K562 (cell line): ENCODE data around the gene SYNGR4. TPM values are rescaled to one million over a fixed set of nuclear protein-coding genes. Genes with fewer than 3 reads are reported as not detected.

Experiments
- CAMTA2 ChIP-seq: fragments of 250-450 bp; sonication (Bioruptor Pico); conservative IDR thresholded peaks from 2 replicates; pipeline ENCODE4 v1.5.1; 2022
- CXXC5 ChIP-seq: fragments of 250-450 bp; sonication (Bioruptor Pico); IDR thresholded peaks from 2 replicates; pipeline ENCODE4 v1.8.0; 2022; ENCODE audit warnings: inconsistent platforms, mild to moderate bottlenecking, moderate library complexity
- FOXJ3 ChIP-seq: sonication (generic); formaldehyde crosslinking; IDR thresholded peaks from 2 replicates; pipeline ENCODE4 v1.4.0; 2020; ENCODE audit warnings: mild to moderate bottlenecking, missing genetic modification reagents
- KHSRP ChIP-seq: fragments of 450-650 bp; IDR thresholded peaks from 2 replicates; pipeline ENCODE4 v1.6.1; 2017
- KLF16 ChIP-seq: IDR thresholded peaks from 2 replicates; pipeline ENCODE4 v1.6.1; 2016; ENCODE audit warnings: antibody characterized with exemption
- MEF2D ChIP-seq: conservative IDR thresholded peaks from 2 replicates; pipeline ENCODE4 v1.6.1; 2016; ENCODE audit warnings: low read depth, missing genetic modification characterization, missing compliant biosample characterization
- MXD1 ChIP-seq: fragments of 250-450 bp; sonication (Bioruptor Pico); IDR thresholded peaks from 2 replicates; pipeline ENCODE4 v1.8.0; 2021; ENCODE audit warnings: borderline replicate concordance, mild to moderate bottlenecking, moderate library complexity; ENCODE audit not compliant: poor library complexity, severe bottlenecking
- NELFE ChIP-seq: IDR thresholded peaks from 2 replicates; pipeline ENCODE4 v1.6.1; 2011; ENCODE audit warnings: mild to moderate bottlenecking; ENCODE audit not compliant: insufficient read depth, insufficient read length
- NR3C1 ChIP-seq: sonication (generic); formaldehyde crosslinking; IDR thresholded peaks from 2 replicates; pipeline ENCODE4 v1.8.1; 2022; ENCODE audit warnings: missing genetic modification reagents
- OTX1 ChIP-seq: fragments of 450-650 bp; formaldehyde crosslinking; IDR thresholded peaks from 2 replicates; pipeline ENCODE4 v1.4.0; 2022; ENCODE audit warnings: mild to moderate bottlenecking
- POLR2G ChIP-seq: fragments of 200-400 bp; formaldehyde crosslinking; IDR thresholded peaks from 2 replicates; pipeline ENCODE4 v1.6.1; 2017; ENCODE audit warnings: low read depth, mild to moderate bottlenecking, antibody characterized with exemption, low read length, moderate library complexity
- POLR2H ChIP-seq: IDR thresholded peaks from 2 replicates; pipeline ENCODE4 v1.6.1; 2016; ENCODE audit warnings: missing genetic modification characterization, low read depth, mild to moderate bottlenecking, control low read depth, missing compliant biosample characterization, moderate library complexity
- RBFOX2 ChIP-seq: fragments of 200-400 bp; formaldehyde crosslinking; IDR thresholded peaks from 2 replicates; pipeline ENCODE4 v1.6.1; 2017; ENCODE audit warnings: low read depth, mild to moderate bottlenecking, low read length, moderate library complexity
- THAP7 ChIP-seq: fragments of 250-450 bp; sonication (Bioruptor Pico); IDR thresholded peaks from 2 replicates; pipeline ENCODE4 v1.5.0; 2021
- YY1 ChIP-seq, 3 experiments: IDR thresholded peaks; 2 replicates each; pipeline ENCODE4 v1.6.1; 2011; ENCODE audit warnings: low read length in 2 of 3, mild to moderate bottlenecking in 2 of 3, moderate library complexity in 2 of 3, borderline replicate concordance in 1 of 3, control low read depth in 1 of 3, low read depth in 1 of 3; ENCODE audit not compliant: insufficient read depth in 3 of 3, insufficient replicate concordance in 2 of 3, control insufficient read depth in 1 of 3, insufficient read length in 1 of 3; ENCODE audit errors: extremely low read depth in 1 of 3
- ZBTB7A ChIP-seq: IDR thresholded peaks from 2 replicates; pipeline ENCODE4 v1.6.1; 2011; ENCODE audit warnings: low read depth, mild to moderate bottlenecking, low read length, moderate library complexity, borderline replicate concordance; ENCODE audit not compliant: control insufficient read depth
- ZEB2 ChIP-seq: fragments of 450-650 bp; IDR thresholded peaks from 2 replicates; pipeline ENCODE4 v1.6.1; 2016
- ZHX1 ChIP-seq: fragments of 150-350 bp; conservative IDR thresholded peaks from 2 replicates; pipeline ENCODE4 v1.6.1; 2014; ENCODE audit warnings: low read length
- ZNF24 ChIP-seq: fragments of 450-650 bp; IDR thresholded peaks from 2 replicates; pipeline ENCODE4 v1.6.1; 2016
- ZNF277 ChIP-seq: fragments of 250-450 bp; sonication (Bioruptor Pico); IDR thresholded peaks from 2 replicates; pipeline ENCODE4 v1.8.0; 2022; ENCODE audit warnings: inconsistent platforms, mild to moderate bottlenecking, moderate library complexity, borderline replicate concordance
- ZNF583 ChIP-seq: fragments of 250-450 bp; sonication (Bioruptor Pico); IDR thresholded peaks from 2 replicates; pipeline ENCODE4 v1.4.0; 2020
- ZNF584 ChIP-seq: fragments of 200-800 bp; sonication (Bioruptor generic); IDR thresholded peaks from 2 replicates; pipeline ENCODE4 v1.6.1; 2016; ENCODE audit warnings: low read depth, mild to moderate bottlenecking, missing genetic modification characterization, missing compliant biosample characterization
- ZNF589 ChIP-seq: fragments of 200-800 bp; sonication (Bioruptor generic); IDR thresholded peaks from 2 replicates; pipeline ENCODE4 v1.6.1; 2016; ENCODE audit warnings: low read depth, missing genetic modification characterization, missing compliant biosample characterization
- ZNF696 ChIP-seq: fragments of 250-450 bp; sonication (Bioruptor Pico); conservative IDR thresholded peaks from 2 replicates; pipeline ENCODE4 v1.4.0; 2020; ENCODE audit warnings: mild to moderate bottlenecking, moderate library complexity
- polyA plus RNA-seq, 8 experiments: library from polyadenylated mRNA; depleted of rRNA in 4 of 8; stranded (reverse) in 5 of 8; unstranded in 3 of 8; fragments of >200 nt; fragmentation: Nextera tagmentation in 2 of 8; fragmentation: Illumina TruSeq in 1 of 8; extraction: Ambion mirVana in 2 of 8; extraction: Trizol in 1 of 8; gene quantifications; 2 replicates each; pipeline versions ENCODE4 v1.2.1 to v1.2.3, GENCODE V29; 2011 to 2014; ENCODE audit warnings: inconsistent platforms in 1 of 8, missing spikeins in 1 of 8
- total RNA-seq, 7 experiments: library from RNA; depleted of rRNA in 6 of 7; stranded (reverse); fragments of >200 nt in 6 of 7; fragmentation: Illumina TruSeq in 2 of 7; extraction: Trizol in 2 of 7; gene quantifications; 2 replicates each; pipeline versions ENCODE4 v1.2.1 to v1.2.3, GENCODE V29; 2011 to 2021; ENCODE audit warnings: low replicate concordance in 1 of 7

The SYNGR4 gene
- total and polyA plus RNA-seq, 9 of the 15 experiments (the other 6 are each of a cell fraction or from before 2014, with no cell fraction given): 0.07 to 0.14 TPM; not detected in 7

- no peak for TF ChIP-seq THAP7 (CRISPR knock-in tag)
- peak; percentile 97 for TF ChIP-seq OTX1
- TF ChIP-seq ZNF583 (CRISPR knock-in tag): no peak
- peak; percentile 67 for TF ChIP-seq RBFOX2
- TF ChIP-seq ZNF589: no peak
- no peak for TF ChIP-seq FOXJ3
- TF ChIP-seq NR3C1: no peak
- TF ChIP-seq ZNF696 (CRISPR knock-in tag): no peak
- TF ChIP-seq ZNF584 (CRISPR knock-in tag): 0 out of 2 replicates have a peak, but pooled peaks have one; percentile 45
- TF ChIP-seq ZHX1: no peak
- TF ChIP-seq YY1 (IDR thresholded peaks at IDR 0.05; ENCODE audit: borderline replicate concordance in 1 of 3, control insufficient read depth in 1 of 3, extremely low read depth in 1 of 3, insufficient read depth in 3 of 3, insufficient read length in 1 of 3, insufficient replicate concordance in 2 of 3, low read depth in 1 of 3, low read length in 2 of 3): peak in 1 of 3 experiments; percentile 32
- no peak for TF ChIP-seq CAMTA2
- TF ChIP-seq ZNF277: no peak
- TF ChIP-seq KLF16: no peak
- TF ChIP-seq KHSRP: no peak
- no peak for TF ChIP-seq ZNF24
- TF ChIP-seq MXD1 (CRISPR knock-in tag): no peak
- no peak for TF ChIP-seq NELFE
- TF ChIP-seq ZBTB7A: peak; percentile 80; the same call in 1 of the 2 replicates
- TF ChIP-seq POLR2G: peak; percentile 55; the same call in 1 of the 2 replicates
- TF ChIP-seq MEF2D (tag): no peak
- TF ChIP-seq ZEB2: peak; percentile 67; the same call in 1 of the 2 replicates
- TF ChIP-seq CXXC5: peak; percentile 51
- peak; percentile 78 for TF ChIP-seq POLR2H (tag)
Measured at GRCh38 chr19:48325265-48325910, 38.8 kb upstream of the SYNGR4 start, which contains the start of gene EMP3 (continued).
